Kidney epithelial cell (primary cell): Measurements from ENCODE around the gene ERBB2. TPM values are rescaled to one million over a fixed set of nuclear protein-coding genes. Genes with fewer than 3 reads are reported as not detected.

ENCODE experiments used
- DNase-seq: peaks from one replicate; pipeline ENCODE4 v3.0.0-alpha.2; 2010; ENCODE audit warnings: low read depth
- H3K27me3 ChIP-seq: 2 replicates; pipeline ENCODE4 v1.6.0; 2011; ENCODE audit warnings: low read length; ENCODE audit not compliant: control insufficient read depth, insufficient read depth
- H3K36me3 ChIP-seq: 2 replicates; pipeline ENCODE4 v1.5.1; 2011; ENCODE audit warnings: low read length; ENCODE audit not compliant: control insufficient read depth, insufficient read depth
- H3K4me3 ChIP-seq: 2 replicates; pipeline ENCODE4 v1.5.1; 2011; ENCODE audit warnings: low read depth, mild to moderate bottlenecking, control low read depth, low read length
- total RNA-seq: library from RNA; depleted of rRNA; stranded (reverse); fragments of >200 nt; gene quantifications from 2 replicates; pipeline ENCODE4 v1.2.3, GENCODE V29; 2015
- TF ChIP-seq, protein P1 (sequence below): IDR thresholded peaks from 2 replicates; pipeline ENCODE4 v1.5.1; 2011; ENCODE audit warnings: mild to moderate bottlenecking, moderate library complexity, low read length, control low read depth, inconsistent platforms; ENCODE audit not compliant: insufficient read depth, poor library complexity, severe bottlenecking

Gene ERBB2
- total RNA-seq, 1 donor from 2014 or later: 44.1 TPM

DNA sequence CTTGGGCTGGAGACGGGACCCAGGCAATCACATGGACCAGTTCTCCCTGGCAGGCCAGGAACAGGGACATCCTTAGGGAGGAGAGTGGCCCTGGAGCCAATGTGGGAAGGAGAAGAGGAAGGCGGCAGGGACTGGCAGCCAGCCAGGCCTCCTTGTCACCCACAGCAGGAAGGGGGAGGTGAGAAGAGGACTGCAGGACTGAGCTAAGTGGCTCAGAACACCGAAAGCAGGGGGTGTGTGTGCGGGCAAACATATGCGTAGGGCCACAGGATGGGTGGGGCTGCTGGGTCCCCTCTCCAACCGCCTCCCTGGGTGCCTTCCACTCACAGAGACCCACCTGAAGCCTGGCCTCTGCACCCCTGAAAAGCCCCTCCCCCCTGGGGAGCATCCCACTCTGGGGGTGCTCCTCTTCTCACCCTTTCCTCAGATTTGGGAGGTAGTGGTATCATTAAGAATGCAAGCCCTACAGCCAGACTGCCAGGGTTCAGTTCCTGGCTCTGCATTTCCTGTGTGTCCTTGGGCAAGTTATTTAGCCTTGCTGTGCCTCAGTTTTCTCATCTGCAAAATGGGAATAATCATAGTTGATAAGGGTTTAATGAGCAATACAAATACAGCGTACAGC lies 23.6 kb upstream of the ERBB2 start:
- DNase-seq: no peak
- H3K27me3 ChIP-seq: peaks cover 7% of the 10 kb centered on the region
- TF ChIP-seq, protein P1, sequence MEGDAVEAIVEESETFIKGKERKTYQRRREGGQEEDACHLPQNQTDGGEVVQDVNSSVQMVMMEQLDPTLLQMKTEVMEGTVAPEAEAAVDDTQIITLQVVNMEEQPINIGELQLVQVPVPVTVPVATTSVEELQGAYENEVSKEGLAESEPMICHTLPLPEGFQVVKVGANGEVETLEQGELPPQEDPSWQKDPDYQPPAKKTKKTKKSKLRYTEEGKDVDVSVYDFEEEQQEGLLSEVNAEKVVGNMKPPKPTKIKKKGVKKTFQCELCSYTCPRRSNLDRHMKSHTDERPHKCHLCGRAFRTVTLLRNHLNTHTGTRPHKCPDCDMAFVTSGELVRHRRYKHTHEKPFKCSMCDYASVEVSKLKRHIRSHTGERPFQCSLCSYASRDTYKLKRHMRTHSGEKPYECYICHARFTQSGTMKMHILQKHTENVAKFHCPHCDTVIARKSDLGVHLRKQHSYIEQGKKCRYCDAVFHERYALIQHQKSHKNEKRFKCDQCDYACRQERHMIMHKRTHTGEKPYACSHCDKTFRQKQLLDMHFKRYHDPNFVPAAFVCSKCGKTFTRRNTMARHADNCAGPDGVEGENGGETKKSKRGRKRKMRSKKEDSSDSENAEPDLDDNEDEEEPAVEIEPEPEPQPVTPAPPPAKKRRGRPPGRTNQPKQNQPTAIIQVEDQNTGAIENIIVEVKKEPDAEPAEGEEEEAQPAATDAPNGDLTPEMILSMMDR: no peak
- no peak overlapping the region for H3K4me3 ChIP-seq
- no peaks in the 10 kb centered on the region for H3K36me3 ChIP-seq

DNA sequence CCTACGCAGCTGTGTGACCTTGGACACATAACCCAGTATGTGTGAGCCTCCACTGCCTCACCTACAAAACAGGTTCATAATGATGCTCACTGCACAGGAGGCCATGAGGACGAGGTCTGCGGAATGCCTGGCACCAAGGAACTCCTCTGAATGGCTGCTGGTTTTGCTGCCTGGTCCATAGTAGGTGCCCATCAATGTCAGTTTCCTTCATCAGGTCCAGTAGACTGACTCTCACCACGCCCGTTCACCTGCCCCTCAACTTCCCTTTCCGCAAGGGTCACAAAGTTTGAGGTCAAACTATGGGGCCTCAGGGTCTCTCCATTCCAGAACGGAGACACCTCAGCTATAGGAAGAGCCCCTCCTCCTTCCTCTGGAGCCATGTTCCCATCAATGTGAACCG lies 22.8 kb upstream of the ERBB2 start:
- Histone ChIP-seq H3K36me3 (no peaks in the 10 kb centered on the region), H3K27me3 (peaks cover under 1% of the 10 kb centered on the region), H3K4me3 (no peak overlapping the region)
- DNase-seq: no peak
- TF ChIP-seq, protein P1: no peak

DNA sequence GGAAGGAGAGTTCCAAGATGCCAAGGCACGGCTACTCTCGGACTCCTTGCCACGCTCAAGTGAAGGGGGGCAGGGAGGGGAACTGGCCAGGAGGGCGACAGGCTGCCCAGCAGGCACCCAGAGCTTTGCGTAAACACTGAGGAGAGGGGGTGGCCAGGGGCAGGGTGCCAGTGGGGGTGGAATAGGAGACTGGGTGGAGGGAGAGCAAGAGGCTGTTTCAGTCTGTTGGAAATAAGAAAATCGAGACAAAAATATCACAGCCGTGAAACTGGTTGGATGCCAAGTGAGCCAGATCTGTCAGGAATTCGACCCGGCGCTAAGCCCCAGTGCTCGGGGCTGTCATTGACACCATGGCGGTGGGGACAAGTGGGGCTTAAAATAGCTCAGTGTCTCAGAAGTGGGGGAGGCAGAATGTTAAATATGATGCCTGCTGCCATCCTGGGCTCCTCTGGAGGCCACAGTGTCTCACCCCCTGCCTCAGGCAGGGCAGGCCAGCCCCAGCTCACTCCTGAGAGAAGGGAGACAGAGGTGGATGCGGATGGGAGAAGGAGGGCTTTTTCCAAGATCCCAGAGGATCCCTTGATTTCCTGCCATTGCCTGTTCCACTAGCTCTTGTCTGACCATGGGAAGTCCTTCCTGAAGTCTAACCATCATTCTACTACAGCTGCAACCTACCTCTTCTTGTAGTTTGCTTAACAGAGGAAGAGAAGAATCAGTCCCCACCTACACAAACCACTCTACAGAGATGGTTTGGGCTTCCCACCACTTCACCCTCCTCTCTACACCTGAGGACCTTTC lies 22.1 kb upstream of the ERBB2 start:
- H3K27me3 ChIP-seq: no peaks in the 10 kb centered on the region
- H3K4me3 ChIP-seq: no peak overlapping the region
- no peaks in the 10 kb centered on the region for H3K36me3 ChIP-seq
- DNase-seq: no peak
- TF ChIP-seq, protein P1: no peak

DNA sequence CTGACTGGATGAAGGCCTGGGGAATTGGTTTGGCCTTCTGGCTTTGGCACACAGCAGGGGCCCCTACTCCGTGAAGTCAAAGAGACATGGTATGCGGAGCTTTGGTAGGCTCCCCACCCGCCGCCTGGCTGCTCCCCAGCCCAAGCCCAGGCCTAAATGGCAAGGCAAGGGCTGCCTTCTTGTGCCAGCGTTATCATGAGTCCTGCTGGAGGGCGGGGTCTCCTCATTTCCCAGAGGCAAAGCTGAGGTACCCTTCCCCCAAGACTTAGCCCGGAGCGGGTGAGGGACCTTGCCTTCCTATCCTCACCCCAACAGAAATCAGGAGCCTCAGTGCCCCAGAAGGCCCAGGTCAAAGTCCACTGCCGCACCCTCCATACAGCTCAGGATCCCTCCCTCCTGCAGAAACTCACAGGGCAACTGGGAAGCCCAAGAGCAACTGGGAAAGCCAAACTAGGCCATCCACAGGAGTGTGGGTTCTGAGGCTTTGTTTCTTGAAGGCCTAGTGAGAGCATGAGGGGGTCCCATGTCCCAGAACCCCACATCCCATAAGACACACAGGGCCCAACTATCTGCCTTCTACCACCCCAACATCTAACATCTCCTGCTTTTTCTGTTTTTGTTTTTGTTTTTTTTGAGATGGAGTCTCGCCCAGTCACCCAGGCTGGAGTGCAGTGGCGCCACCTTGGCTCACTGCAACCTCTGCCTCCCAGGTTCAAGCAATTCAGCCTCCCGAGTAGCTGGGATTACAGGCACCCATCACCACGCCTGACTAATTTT lies 21.3 kb upstream of the ERBB2 start:
- TF ChIP-seq, protein P1: no peak
- Histone ChIP-seq H3K36me3 (no peaks in the 10 kb centered on the region), H3K4me3 (no peak overlapping the region), H3K27me3 (no peaks in the 10 kb centered on the region)
- DNase-seq: no peak

DNA sequence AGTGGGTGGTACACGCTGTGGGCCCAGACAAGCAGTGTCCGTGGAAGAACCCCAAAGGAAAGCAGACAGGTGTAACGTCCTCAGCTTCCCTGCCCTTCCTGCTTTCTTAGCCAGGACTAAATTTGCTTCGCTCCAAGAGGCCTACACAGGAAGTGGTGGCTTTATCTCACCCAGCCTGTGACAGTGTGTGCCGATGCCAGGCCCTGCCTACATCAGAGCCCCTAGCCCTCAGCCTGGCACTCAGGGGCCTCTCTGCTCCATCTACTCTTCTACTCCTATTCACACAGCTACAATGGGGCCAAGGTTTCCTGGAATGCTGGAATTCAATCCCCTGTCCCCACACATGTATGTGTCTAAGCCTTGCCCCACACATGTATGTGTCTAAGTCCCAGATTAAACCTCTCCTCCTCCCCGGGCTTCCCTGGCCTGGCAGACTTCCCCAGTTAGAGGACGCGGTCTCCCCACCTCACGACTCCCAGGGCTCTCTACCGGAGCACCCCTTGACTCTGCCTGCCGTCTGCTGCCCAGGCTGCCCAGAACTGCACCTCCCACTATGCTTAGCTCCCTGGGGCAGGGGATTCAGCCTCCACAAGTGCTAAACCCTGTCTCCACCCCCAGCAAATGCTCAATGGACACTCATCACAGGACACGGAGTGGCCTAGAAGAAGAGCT lies 20.2 kb upstream of the ERBB2 start:
- Histone ChIP-seq H3K36me3 (no peaks in the 10 kb centered on the region), H3K4me3 (no peak overlapping the region), H3K27me3 (no peaks in the 10 kb centered on the region)
- no peak for DNase-seq
- TF ChIP-seq, protein P1: no peak
